T-helper 1 cell treated with Interleukin-12 subunit alpha and Interleukin-12 subunit beta and Interleukin-4 antibody, amounts not matched to agents 30 ng/mL and 1 ng/mL, for 36 hours (primary cell): ENCODE data around the gene ITPR2. TPM values are rescaled to one million over a fixed set of nuclear protein-coding genes. Genes with fewer than 3 reads are reported as not detected.
"Not testable (repeated sequence)": the region's sequence is repeated elsewhere in the genome, so short reads cannot be mapped to it uniquely, and the experiment has no call there.

ENCODE experiments used
- intact Hi-C: fragments of 100-400 bp; cut with micrococcal nuclease; formaldehyde crosslinking; loops from one replicate; pipeline ENCODE4 v1.15.1; 2024
- total RNA-seq: library from RNA; stranded (reverse); gene quantifications from 2 replicates; pipeline ENCODE4 v1.2.3, GENCODE V29; 2022

Gene ITPR2
- total RNA-seq = 47.9 and 60.9 TPM in 2 replicates

DNA sequence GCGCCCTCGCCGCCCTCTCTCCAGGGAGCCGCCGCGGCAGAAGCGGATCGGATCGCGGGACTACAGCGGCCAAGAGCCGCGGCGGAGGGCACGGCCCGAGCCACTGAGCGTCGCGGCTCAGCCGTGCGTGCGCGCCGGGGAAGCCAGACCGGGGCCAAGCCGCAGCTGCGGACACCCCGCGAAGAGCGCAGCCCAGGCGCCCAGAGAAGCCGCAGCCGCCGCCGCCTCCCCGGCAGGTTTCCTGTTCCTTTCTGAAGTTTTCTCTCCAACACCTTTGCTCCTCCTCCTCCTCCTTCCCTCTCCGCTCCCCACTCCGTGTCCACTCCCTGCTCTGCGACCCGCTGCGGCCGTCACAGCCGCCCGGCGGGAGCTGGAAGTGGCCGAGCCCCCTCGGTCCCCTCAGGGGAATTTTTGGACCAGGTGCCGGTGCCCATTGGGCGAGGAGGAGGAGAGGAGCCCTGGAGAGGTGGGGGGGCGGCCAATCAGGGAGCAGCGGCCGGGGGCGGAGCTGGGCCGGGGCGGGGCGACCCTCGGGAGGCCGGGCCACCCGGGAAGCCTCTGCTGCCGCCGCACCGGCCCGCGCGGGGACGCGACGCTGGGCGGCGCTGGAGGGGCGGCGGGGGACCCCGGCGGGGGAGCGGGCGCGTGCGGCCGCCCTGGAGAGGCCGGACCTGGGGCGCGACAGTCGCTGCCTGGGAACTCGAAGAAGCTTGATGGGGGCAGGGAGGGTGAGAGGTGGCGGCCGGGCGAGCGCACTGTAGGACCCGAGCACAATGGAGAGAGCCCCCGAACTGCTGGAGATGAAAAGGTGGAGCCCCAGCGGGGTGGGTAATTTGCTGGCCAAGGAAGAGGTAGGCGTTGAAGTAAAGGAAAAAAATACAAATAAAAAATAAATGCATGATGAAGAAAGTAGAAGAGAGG is at the start of gene ITPR2:
Gene ITPR2 (minus strand): TSS at position 373 of the 921 bp plus-strand sequence. CDS start 413 bp downstream, outside the sequence.
- intact Hi-C loops = loop anchor here (1.0 to 5.0 kb wide), 13 partner anchors 20 to 1780 kb away; partner anchors contain the start of genes DNAI7, ETFRF1, FGFR1OP2 and MED21

DNA sequence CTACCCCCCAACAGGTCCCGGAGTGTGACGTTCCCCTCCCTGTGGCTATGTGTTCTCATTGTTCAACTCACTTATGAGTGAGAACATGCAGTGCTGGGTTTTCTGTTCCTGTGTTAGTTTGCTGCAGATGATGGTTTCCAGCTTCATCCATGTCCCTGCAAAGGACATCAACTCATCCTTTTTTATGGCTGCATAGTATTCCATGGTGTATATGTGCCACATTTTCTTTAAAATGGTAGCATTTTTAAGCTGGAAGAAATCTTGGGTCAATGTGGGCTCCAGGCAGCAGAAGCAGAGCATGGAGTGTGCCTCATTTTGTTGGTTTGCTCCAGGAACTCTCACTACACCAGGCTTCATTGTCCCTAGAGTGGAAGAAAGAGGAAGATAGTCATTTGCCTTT is 47.6 kb upstream of the ITPR2 start:
- intact Hi-C loops = no loop called here

DNA sequence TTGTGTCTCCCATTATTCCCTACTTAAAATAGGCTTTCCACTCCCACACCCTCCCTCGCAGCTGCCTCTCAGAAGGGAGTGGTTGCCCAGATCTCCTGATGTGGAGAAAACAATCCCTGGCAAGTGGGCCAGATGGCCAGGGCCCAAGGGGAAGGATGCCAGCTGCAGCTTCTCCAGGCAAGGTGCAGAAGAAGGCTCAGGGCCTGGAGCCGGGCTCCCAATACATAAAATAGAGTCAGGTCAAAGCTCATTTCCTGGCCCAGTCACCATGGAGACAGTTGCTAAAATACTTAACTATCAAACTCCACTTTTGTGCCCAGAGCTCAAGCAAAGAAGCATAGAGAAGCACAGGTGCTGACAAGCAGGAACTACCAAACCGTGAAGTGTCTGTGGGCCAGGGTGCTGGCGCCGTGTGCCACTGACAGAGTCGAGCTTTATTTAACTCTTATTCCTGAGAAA is 45.7 kb upstream of the ITPR2 start:
- intact Hi-C loops = no loop called here

DNA sequence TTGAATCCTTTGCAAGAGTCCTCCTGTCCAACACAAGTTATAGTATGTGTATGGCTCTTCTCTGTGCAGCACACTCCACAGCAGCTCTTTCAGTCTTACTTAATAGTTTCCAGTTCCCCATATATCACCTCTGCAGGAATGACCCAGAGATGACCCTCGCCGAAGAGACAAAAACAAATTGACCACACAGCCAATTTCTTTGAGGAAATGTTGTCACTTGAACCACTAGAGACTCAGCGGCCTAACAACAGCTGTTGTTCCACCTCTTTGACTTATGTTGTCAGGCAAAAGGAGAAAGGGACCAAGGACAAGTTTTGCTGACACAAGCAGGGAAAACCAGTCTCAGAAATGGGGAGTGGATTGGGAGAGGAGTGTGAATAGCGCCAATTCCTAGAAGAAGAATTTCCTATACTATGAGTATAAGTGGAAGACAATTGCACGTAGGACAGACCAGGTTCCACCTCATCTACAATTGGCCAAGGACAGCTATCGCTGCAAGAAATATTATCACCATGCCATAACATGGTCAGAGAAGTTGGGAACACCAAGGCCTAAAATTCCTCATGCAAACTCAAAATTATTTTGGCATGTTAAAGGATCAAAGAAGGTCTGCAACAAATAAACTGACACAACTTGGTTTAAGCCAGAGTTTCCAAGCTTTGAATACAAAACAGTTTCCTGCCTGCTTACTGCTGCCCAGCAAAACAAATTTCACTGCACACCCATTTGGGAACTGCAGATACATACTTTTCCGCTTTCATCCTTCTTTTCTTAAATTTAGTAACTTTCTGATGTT is 41.7 kb upstream of the ITPR2 start:
- intact Hi-C loops = no loop called here

DNA sequence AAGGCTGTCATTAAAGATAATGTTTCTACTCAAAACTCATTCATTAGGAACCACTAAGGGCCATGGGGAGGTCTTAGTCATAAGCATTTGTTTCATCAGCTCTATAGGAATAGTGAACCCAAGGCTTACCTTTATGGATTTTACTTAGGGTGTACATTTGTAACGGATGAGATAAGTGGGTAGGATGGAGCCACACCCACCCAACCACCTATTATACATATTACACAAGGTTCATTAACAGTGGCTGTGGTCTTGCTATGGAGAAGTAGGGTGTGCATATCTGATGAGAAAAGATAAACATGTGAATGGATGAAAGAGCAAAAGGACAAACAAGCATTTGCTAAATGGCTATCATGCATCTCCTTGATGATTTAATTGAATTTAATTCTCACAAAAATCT is 39.6 kb upstream of the ITPR2 start:
- intact Hi-C loops = no loop called here

DNA sequence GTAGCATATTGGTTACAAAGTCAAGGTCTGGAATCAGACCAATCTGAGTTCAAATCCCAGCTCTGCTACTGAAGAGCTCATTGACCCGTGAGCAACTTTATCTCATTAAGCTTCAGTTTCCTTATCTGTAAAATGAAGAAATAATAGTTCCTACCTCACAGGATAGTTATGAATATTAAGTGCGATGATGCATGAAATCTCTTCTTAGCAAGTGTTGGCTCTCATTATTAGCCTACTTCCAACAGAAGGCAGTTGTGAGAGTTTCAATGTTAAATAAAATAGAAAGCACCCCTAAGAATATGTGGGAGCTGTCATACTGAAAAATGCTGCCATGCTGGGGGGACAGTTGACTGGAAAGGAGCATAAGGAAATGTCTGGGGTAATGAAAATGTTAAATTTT is 39.0 kb upstream of the ITPR2 start:
- intact Hi-C loops = no loop called here

DNA sequence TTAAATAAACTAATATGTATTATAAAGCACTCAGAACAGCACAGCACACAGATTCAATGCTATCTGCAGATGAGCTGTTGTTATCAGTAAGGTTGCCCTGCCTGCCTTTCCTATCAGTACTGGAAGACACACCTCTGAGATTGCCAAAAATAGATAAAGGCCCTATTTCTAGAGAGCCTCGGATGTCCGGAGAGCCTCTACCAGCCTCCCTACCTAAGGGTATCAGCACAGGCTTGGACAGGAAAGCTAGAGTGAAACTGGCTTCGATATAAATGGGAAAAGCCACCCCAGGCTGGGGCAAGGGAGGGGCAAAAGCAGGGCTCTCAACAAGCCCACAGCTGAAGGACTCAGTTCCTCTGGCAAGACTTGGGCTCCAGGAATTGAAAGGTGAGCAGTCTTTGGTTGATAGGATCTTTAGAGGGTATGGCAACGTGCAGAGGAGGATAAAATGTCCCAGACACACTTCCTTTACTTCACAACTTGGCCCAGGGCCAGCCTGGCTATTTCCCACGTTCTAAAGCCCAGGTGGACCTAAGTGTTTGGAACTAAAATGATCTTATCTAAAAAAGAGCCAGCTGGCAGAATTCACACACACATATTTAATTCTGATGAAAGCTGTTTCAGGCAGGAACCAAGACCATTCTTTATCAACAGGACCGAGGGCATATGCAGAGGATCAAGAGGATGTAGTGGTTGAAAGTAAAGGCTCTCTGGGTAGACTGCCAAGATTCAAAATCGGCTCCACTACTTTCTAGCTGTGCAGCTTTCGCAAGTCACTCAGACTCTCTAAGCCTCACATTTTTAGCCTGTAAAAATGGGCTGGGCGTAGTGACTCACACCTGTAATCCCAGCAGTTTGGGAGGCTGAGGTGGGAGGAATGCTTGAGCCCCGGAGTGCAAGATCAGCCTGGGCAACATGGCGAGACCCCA is 37.8 kb upstream of the ITPR2 start:
- intact Hi-C loops = no loop called here

DNA sequence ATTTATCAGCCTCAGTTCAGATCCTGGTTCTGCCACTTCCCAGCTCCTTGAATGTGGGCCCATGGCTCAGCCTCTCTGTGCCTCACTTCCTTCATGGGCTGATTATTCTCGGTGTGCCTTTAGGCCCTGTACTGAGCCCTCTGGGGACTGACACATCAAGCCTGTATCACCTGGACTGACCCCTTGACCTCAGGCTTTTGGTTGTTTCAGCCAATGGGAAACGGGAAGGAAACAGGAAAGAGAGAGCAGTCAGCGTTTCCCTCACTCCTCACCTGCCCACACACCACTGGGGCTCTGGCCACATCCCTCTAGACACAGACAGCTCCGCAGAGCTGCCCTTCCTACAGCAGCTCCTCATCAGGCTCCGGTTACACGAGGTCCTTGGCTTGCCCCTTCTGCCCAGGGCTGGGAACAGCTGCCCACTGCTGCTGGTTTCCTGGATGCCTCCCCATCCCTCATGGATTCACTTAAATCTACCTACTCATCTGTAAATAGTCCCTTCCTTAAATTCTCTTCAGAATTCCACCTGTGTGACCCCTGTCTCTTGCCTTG is 37.0 kb upstream of the ITPR2 start:
- intact Hi-C loops = no loop called here

DNA sequence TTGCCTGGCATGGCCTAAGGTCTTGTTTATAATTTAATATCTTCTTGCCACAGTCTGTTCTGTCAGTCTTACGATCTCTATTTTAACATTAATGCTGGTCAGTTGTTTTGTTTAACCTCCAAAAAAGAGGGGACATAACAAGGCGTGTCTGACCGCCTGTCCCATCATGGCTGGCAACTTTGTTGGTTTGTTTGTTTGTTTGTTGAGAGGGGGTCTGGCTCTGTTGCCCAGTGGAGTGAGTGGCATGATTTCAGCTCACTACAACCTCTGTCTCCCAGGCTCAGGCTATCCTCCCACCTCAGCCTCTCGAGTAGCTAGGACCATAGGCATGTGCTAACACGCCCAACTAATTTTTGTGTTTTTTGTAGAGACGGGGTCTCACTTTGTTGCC is 36.1 kb upstream of the ITPR2 start:
- intact Hi-C loops = no loop called here

DNA sequence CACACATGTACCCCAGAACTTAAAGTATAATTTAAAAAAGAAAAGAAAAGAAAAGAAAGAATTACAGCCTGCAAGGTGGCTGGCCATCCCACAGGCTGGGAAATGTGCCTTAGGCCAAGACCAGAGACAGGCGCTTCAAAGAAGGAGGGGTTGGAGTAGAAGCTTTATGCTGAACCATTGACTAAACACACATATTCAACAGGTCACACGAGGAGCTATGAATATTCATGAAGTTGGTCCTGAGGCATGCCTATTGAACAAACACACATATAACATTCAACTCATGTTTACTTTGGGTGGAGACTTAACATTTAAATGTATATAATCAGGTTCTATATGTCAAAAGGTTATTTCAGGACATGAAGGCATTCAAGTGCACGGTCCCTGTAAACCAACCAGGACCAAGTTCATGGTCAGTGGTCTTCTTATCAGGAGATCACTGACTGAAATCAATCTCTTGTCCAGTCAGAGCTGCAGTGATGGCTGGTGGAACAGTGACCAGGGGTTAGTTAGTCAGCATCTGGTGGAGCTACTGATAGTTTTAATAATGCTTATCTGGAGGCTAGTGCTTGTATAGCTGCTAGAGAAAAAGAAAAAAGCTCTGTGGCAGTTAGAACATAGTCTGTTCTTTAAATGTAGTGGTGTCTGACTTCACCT is 35.6 kb upstream of the ITPR2 start:
- intact Hi-C loops = no loop called here

DNA sequence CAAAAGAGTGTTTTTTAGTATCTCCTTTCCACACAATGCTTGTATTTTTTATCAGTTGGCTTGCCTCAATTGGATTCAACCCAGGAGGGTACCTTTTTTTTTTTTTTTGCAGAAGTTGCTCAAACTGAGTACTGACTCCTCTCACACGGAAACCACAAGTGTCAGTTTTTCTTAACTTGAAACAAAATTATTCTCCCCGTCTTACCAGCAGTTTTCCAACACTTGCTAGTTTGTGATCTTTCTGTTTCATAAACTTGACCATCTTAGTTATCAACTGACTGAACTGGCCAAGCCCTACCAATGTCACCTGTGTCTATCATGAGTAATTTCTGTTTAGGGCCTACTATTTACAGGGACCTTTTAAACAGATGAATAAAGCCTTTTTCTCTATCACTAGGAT is 34.1 kb upstream of the ITPR2 start:
- intact Hi-C loops = loop anchor here (1.0 kb wide), 2 partner anchors 14 to 18 kb away; no protein-coding TSS in a partner anchor

DNA sequence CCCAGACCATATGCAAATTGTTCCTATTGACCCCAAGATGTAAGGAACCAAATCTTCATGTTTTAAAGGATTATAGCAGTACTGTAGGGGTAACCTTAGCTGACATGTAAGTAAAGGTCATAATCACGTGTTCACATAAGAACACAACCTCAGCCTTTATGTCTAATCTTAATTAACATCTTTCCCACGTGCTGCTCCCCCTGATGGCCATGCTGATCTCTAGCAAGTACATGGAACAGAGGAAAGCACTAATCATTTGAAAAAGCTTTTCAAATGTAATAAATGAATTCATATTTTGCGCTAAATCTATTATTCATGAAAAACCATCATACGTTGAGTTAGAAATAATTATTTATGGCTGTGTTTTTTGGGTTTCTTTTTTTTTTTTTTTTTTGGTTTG is 30.5 kb upstream of the ITPR2 start:
- intact Hi-C loops = no loop called here

DNA sequence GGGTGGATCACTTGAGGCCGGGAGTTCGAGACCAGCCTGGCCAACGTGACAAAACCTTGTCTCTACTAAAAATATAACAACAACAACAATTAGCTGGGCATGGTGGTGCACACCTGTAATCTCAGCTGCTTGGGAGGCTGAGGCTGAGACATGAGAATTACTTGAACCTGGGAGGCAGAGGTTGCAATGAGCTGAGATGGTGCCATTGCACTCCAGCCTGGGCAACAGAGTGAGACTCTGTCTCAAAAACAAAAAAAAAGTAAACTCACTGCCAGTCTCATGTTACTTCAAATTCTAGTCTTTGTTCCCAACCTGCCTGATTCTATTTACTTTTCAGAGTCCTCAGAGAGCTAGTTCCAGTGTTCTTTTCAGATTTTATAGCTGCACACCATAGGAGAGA is 29.8 kb upstream of the ITPR2 start:
- intact Hi-C loops = not testable (repeated sequence)

DNA sequence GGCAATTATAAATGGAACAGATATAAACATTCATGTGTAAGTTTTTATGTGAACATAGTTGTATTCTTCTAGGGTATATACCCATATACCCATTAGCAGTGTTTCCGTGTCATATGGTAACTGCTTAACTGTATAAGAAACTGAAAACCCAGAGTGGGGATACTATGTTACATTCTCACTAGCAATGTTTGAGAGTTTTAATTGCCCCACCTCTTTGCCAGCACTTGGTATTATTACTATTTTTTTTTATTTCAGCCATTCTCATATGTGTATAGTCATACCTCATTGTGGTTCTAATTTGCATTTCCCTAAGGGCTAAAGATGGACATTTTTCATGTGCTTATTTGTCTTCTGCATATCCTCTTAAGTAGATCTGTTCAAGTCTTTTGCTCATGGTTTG is 28.7 kb upstream of the ITPR2 start:
- intact Hi-C loops = no loop called here

DNA sequence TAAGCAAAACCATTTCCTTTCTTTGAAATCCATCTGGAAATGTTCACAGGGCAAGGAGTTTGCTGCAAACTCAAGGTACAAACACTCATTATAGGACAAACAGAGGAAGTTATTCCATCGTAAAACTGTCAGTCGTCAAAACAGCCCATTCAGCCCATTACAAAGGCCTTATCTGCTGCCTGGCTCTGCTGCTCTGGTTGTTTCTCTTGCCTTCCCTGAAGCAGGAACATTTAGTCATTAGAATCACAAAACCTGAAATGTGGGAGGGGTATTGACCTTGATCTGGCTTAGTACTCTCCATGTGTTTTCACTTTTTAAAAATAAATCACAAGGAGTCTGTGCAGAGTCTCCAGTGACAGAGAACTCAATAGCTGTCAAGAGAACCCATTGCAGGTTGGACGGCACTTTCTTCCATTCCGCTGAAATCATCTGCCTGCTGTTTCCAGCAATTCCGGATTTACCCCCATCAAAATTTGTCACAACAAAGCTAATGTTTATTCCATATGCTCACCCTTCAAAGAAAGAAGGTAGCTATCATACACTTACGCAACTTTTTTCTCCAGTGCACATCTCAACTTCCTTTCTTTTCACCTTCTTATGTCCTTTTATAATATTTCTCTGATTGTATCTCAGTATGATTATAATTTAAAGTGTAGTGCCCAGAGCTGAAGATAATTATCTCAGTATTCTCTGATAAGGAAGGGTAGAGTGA is 24.6 kb upstream of the ITPR2 start:
- intact Hi-C loops = no loop called here

DNA sequence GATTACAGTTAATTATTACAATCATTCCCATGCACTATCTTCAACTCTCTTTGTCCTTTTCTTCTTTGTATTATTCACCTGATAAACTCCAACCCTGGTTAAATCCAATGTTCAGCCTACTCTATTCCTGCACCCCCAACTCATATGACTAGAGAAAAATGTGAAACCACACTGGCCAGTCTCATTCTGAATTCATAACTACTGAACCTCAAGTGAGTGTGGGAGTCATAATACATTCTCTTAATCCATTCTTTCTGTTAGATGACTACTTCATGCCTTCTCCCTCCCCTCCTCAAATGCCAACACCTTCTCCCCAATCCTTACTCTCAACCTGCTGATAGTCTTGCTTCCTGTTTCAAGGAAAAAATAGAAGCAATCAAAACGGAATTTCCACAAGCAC is 22.3 kb upstream of the ITPR2 start:
- intact Hi-C loops = no loop called here

DNA sequence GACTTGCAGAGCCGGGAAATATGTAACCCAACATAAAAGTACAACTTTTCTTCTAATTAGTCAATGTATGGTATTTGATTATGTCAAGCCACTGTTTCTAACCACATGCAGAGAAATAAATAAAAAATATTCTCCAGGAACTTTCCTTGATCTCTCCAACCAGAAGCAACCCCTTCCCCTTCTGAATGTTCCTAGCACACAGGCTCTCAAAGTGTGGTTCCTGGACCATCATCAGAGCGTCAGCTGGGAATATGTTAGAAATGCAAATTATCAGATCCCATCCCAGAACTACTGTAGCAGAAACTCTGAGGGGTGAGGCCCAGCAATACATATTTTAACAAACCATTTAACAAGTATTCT is 21.0 kb upstream of the ITPR2 start:
- intact Hi-C loops = loop anchor here (1.0 to 5.0 kb wide), 3 partner anchors 83 to 849 kb away; partner anchors contain the start of genes FGFR1OP2 and INTS13

DNA sequence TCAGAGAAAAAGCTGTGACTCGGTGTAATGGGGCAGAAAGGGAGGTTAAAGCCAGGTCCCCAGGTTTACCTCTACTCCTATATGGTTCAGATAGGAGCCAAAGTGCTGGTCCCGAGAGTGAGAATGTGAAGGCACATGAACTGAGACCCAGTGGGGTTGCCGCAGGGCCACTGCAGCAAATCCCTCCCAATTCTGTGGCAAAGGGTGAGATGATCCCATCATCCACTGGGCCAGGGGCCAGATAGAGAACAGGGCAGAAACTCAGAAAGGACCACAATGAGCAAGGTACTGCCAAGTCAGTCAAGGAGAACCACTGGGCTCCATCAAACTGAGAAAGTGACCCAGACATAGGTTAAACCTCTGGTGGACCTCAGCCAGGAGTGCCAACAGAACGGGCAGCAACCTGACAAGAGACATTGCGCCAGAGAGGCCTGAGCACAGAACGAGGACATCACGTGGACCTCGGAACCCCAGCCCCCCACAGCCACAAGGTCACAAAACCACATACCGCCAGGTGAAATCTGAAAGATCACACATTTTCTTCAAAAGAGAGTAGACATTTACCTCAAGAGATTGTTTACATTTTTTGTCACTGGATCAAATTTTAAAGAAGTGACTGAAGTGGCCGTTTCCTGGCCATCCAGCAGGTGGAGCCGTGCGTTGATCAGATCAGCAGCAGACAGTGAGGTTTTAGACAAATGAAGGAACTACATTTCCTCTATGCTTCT is 20.5 kb upstream of the ITPR2 start:
- intact Hi-C loops = loop anchor here (1.0 to 5.0 kb wide), 8 partner anchors 14 to 850 kb away; partner anchors contain the start of genes FGFR1OP2, INTS13, ITPR2 and TM7SF3
